Measurements from ENCODE around the gene PGS1.

PGS1 gene

GRCh38 chr17:78340183-78340955 lies 38.1 kb upstream of the PGS1 start:
- TF ChIP-seq POLR2A (IDR thresholded peaks at IDR 0.05; ENCODE audit: low read depth, low read length) (no peak), POLR2AphosphoS5 (IDR thresholded peaks at IDR 0.05; ENCODE audit: low read depth, low read length) (no peak), TAF1 (IDR thresholded peaks at IDR 0.05; ENCODE audit: borderline replicate concordance, low read depth, low read length) (no peak)
- FAIRE-seq (no peak), DNase-seq (ENCODE audit: insufficient read length) (no peak)

DNA sequence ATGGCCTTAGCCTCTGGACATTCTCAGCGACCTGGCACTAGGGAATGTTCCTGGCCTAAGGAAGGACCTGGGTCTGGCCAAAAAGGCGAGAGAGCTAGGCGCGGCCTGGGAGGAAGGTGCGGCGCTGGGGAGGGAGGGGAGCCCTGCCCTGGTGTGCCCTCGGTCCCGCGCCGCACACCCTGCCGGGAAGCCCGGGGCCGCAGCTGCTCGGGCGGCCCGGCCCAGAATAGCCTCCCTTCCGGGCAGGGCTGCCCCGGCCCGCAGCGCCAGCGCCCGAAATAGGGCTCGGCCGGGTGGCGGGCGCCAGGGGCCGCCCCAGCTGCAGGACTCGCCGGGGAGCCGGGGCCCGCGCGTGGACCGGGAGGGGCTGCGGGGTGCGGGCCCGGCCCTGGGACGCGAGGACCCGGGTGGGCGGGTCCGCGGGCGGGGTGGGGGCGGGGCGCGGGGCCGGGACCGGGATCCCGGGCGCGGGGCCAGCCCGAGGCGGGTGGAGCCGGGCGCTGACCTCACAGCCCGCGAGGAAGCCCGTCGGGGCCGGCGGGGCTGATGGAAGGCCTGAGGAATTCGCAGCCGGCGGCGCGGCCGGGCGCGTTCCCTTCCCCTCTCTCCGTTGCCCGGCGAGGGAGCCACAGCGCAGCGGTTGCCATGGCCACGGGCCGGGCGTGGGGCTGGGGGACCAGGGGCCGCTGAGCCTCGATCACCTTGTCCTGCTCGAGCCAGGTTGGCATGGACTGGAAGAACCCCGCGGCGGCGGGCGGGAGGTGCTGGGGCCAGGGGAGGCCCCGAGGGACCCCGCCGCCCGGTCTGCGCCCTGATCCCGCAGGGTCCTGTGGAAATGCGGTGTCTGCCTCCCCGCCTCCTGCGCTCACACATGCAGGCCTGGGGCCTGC lies 36.6 kb upstream of the PGS1 start:
- no peak for FAIRE-seq
- no peak for DNase-seq (ENCODE audit: insufficient read length)
- TF ChIP-seq POLR2AphosphoS5 (IDR thresholded peaks at IDR 0.05; ENCODE audit: low read depth, low read length) (no peak), POLR2A (IDR thresholded peaks at IDR 0.05; ENCODE audit: low read depth, low read length) (no peak), TAF1 (IDR thresholded peaks at IDR 0.05; ENCODE audit: borderline replicate concordance, low read depth, low read length) (no peak)

DNA sequence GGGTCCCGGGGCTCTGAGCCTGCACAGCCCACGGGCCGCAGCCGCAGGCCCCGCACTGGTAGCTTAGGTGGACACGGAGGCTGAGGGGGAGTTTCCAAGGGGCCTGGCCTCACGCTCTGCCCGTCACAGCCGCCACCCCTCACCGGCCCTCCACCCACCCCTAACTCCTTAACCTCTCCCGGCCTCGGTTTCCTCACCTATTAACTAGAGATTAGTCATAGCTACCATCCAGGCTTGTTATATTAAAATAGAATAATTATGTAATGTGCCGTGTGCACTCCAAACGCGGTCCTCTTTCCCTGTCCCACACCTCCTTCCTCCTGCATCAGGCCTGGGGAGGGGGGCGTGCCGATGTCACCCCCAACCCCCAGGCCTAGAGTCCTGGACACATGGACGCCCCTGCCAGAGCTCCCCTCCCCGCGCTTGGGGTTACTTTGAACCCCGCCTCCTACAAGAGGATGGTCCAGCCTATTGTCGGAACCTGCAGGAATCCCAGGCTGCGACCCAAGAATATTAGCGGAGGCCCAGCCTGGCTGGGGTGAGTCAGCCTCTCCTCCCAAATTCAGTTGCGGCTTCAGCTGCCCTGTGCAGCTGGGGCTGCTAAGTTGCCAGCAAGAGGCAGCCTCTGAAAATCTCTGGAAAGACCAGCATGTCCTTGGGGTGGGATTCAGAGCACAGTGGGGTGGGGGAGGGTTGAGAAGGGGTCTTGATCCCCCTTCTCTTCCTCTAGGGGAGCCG lies 35.8 kb upstream of the PGS1 start:
- DNase-seq (ENCODE audit: insufficient read length) (no peak), FAIRE-seq (no peak)
- TF ChIP-seq POLR2AphosphoS5 (IDR thresholded peaks at IDR 0.05; ENCODE audit: low read depth, low read length) (no peak), TAF1 (IDR thresholded peaks at IDR 0.05; ENCODE audit: borderline replicate concordance, low read depth, low read length) (no peak), POLR2A (IDR thresholded peaks at IDR 0.05; ENCODE audit: low read depth, low read length) (no peak)

- FAIRE-seq (peak; percentile 14), DNase-seq (ENCODE audit: insufficient read length) (no peak)
- no peak for TF ChIP-seq TAF1 (IDR thresholded peaks at IDR 0.05; ENCODE audit: borderline replicate concordance, low read depth, low read length)
- TF ChIP-seq POLR2AphosphoS5 (IDR thresholded peaks at IDR 0.05; ENCODE audit: low read depth, low read length) = no peak
- no peak for TF ChIP-seq POLR2A (IDR thresholded peaks at IDR 0.05; ENCODE audit: low read depth, low read length)
Measured at GRCh38 chr17:78343187-78343542, 35.3 kb upstream of the PGS1 start.

- TF ChIP-seq POLR2AphosphoS5 (IDR thresholded peaks at IDR 0.05; ENCODE audit: low read depth, low read length) (no peak), TAF1 (IDR thresholded peaks at IDR 0.05; ENCODE audit: borderline replicate concordance, low read depth, low read length) (no peak), POLR2A (IDR thresholded peaks at IDR 0.05; ENCODE audit: low read depth, low read length) (no peak)
- FAIRE-seq (peak; percentile 72), DNase-seq (ENCODE audit: insufficient read length) (peak; percentile 60)
Measured at GRCh38 chr17:78343543-78344201, 34.8 kb upstream of the PGS1 start.

- FAIRE-seq (no peak), DNase-seq (ENCODE audit: insufficient read length) (no peak)
- TF ChIP-seq POLR2A (IDR thresholded peaks at IDR 0.05; ENCODE audit: low read depth, low read length) (no peak), POLR2AphosphoS5 (IDR thresholded peaks at IDR 0.05; ENCODE audit: low read depth, low read length) (no peak), TAF1 (IDR thresholded peaks at IDR 0.05; ENCODE audit: borderline replicate concordance, low read depth, low read length) (no peak)
Measured at GRCh38 chr17:78344666-78345065, 33.8 kb upstream of the PGS1 start.

DNA sequence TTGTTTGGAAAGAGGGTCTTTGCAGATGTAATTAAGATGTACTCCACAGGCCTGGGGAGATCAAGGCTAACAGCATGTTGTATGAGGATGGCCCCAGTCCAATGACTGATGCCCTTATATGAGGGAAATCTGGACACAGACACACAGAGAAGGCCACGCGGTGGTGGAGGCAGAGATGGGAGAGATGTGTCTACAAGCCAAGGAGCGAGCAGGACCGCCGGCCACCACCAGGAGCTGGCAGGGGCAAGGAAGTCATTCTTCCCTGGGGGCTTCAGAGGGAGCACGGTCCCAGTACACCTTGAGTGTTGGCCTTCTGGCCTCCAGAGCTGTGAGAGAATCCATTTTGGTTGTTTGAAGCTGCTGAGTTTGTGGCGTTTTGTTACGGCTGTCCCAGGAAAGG lies 33.3 kb upstream of the PGS1 start:
- DNase-seq (ENCODE audit: insufficient read length) (no peak), FAIRE-seq (no peak)
- TF ChIP-seq POLR2A (IDR thresholded peaks at IDR 0.05; ENCODE audit: low read depth, low read length) = no peak
- no peak for TF ChIP-seq TAF1 (IDR thresholded peaks at IDR 0.05; ENCODE audit: borderline replicate concordance, low read depth, low read length)
- no peak for TF ChIP-seq POLR2AphosphoS5 (IDR thresholded peaks at IDR 0.05; ENCODE audit: low read depth, low read length)

- TF ChIP-seq POLR2A (IDR thresholded peaks at IDR 0.05; ENCODE audit: low read depth, low read length) (no peak), POLR2AphosphoS5 (IDR thresholded peaks at IDR 0.05; ENCODE audit: low read depth, low read length) (no peak)
- DNase-seq (ENCODE audit: insufficient read length) (no peak), FAIRE-seq (no peak)
Measured at GRCh38 chr17:78345791-78346494, 32.5 kb upstream of the PGS1 start.

- no peak for TF ChIP-seq POLR2AphosphoS5 (IDR thresholded peaks at IDR 0.05; ENCODE audit: low read depth, low read length)
- TF ChIP-seq POLR2A (IDR thresholded peaks at IDR 0.05; ENCODE audit: low read depth, low read length) = no peak
- no peak for TF ChIP-seq TAF1 (IDR thresholded peaks at IDR 0.05; ENCODE audit: borderline replicate concordance, low read depth, low read length)
- no peak for DNase-seq (ENCODE audit: insufficient read length)
- no peak for FAIRE-seq
Measured at GRCh38 chr17:78346605-78347250, 31.7 kb upstream of the PGS1 start.

- no peak for DNase-seq (ENCODE audit: insufficient read length)
- TF ChIP-seq TAF1 (IDR thresholded peaks at IDR 0.05; ENCODE audit: borderline replicate concordance, low read depth, low read length) = no peak
- TF ChIP-seq POLR2AphosphoS5 (IDR thresholded peaks at IDR 0.05; ENCODE audit: low read depth, low read length) = no peak
- no peak for TF ChIP-seq POLR2A (IDR thresholded peaks at IDR 0.05; ENCODE audit: low read depth, low read length)
- FAIRE-seq = no peak
Measured at GRCh38 chr17:78347453-78347852, 31.0 kb upstream of the PGS1 start.

Data from GM12892 (cell line).